A549 treated with AZD2906 at 1 μM for 4 hours (cell line): Measurements from ENCODE around the gene JMJD8. TPM values are rescaled to one million over a fixed set of nuclear protein-coding genes. Genes with fewer than 3 reads are reported as not detected.

ENCODE experiments used
- total RNA-seq: library from RNA; stranded (reverse); fragments of 200-300 nt; extraction: Qiagen RNA extraction; gene quantifications from 5 replicates; pipeline ENCODE4 v1.2.3, GENCODE V29; 2022

Gene JMJD8
- total RNA-seq, 1 experiment from 2014 or later: 83.2 TPM

Other genes starting within 250 kb of the JMJD8 start
- 40.4 to 75.7 TPM (median 67.9 TPM) in 5 replicates for gene CAPN15, start 156.6 kb downstream of the JMJD8 start, total RNA-seq
- 0.08 to 0.28 TPM (median 0.26 TPM) in 5 replicates for gene PRR35, start 123.9 kb downstream of the JMJD8 start, total RNA-seq
- 0.18 to 0.30 TPM (median 0.23 TPM) in 5 replicates for gene NHLRC4, start 117.3 kb downstream of the JMJD8 start, total RNA-seq
- 28.4 to 42.0 TPM (median 39.2 TPM) in 5 replicates for gene PIGQ, start 114.4 kb downstream of the JMJD8 start, total RNA-seq
- 14.1 to 20.1 TPM (median 19.5 TPM) in 5 replicates for gene RAB40C, start 94.3 kb downstream of the JMJD8 start, total RNA-seq
- 0.04 to 0.17 TPM (median 0.12 TPM) in 5 replicates for gene WFIKKN1, start 53.3 kb downstream of the JMJD8 start, total RNA-seq
- gene METTL26, start 48.0 kb downstream of the JMJD8 start, total RNA-seq: 79.9 to 151 TPM (median 141 TPM) in 5 replicates
- 18.0 to 45.7 TPM (median 39.2 TPM) in 5 replicates for gene MCRIP2, start 42.5 kb downstream of the JMJD8 start, total RNA-seq
- gene WDR90, start 35.0 kb downstream of the JMJD8 start, total RNA-seq: 13.8 to 27.0 TPM (median 22.9 TPM) in 5 replicates
- gene RHOT2, start 16.2 kb downstream of the JMJD8 start, total RNA-seq: 64.8 to 96.0 TPM (median 88.4 TPM) in 5 replicates
- 0.50 to 1.5 TPM (median 1.3 TPM) in 5 replicates for gene RHBDL1, start 8.7 kb downstream of the JMJD8 start, total RNA-seq
- 84.5 to 130 TPM (median 121 TPM) in 5 replicates for gene STUB1, start 3.9 kb downstream of the JMJD8 start, total RNA-seq
- gene WDR24, start 6.1 kb upstream of the JMJD8 start, total RNA-seq: 3.9 to 6.6 TPM (median 6.2 TPM) in 5 replicates
- gene FBXL16, start 21.5 kb upstream of the JMJD8 start, total RNA-seq: 15.0 to 21.8 TPM (median 15.8 TPM) in 5 replicates
- gene METRN, start 30.8 kb upstream of the JMJD8 start, total RNA-seq: 66.1 to 228 TPM (median 216 TPM) in 5 replicates
- gene ANTKMT, start 36.8 kb upstream of the JMJD8 start, total RNA-seq: 28.7 to 63.4 TPM (median 61.2 TPM) in 5 replicates
- 3.4 to 6.3 TPM (median 5.2 TPM) in 5 replicates for gene CCDC78, start 42.1 kb upstream of the JMJD8 start, total RNA-seq
- gene HAGHL, start 42.8 kb upstream of the JMJD8 start, total RNA-seq: 17.6 to 20.2 TPM (median 18.6 TPM) in 5 replicates
- gene CIAO3, start 56.7 kb upstream of the JMJD8 start, total RNA-seq: 22.4 to 33.1 TPM (median 30.0 TPM) in 5 replicates
- gene MSLN, start 76.4 kb upstream of the JMJD8 start, total RNA-seq: 2.9 to 3.7 TPM (median 3.1 TPM) in 5 replicates
- gene RPUSD1, start 104.0 kb upstream of the JMJD8 start, total RNA-seq: 34.4 to 58.3 TPM (median 53.4 TPM) in 5 replicates
- 14.5 to 32.9 TPM (median 24.5 TPM) in 5 replicates for gene CHTF18, start 104.3 kb upstream of the JMJD8 start, total RNA-seq
- gene GNG13, start 116.4 kb upstream of the JMJD8 start, total RNA-seq: not detected in 5 replicates